ENCODE results near the gene GSE1.

Gene GSE1

GRCh38 chr16:85709766-85710585 lies 96.9 kb downstream of the GSE1 start:
- DNase-seq: no peak

- no peak for DNase-seq
These were observed 97.6 kb downstream of the GSE1 start for GRCh38 chr16:85710732-85711131.

- DNase-seq: no peak
These were observed 99.0 kb downstream of the GSE1 start for GRCh38 chr16:85711982-85712587.

GRCh38 chr16:85712801-85713200 lies 99.7 kb downstream of the GSE1 start:
- DNase-seq: no peak

GRCh38 chr16:85715169-85716021 lies 102.3 kb downstream of the GSE1 start:
- DNase-seq: no peak

GRCh38 chr16:85716022-85716679 lies 103.0 kb downstream of the GSE1 start:
- no peak for DNase-seq

GRCh38 chr16:85716680-85717038 lies 103.5 kb downstream of the GSE1 start:
- no peak for DNase-seq

- DNase-seq: peak; percentile 47 to 57
These were observed 104.5 kb downstream of the GSE1 start for GRCh38 chr16:85717393-85718152.

GRCh38 chr16:85718153-85718477 lies 105.0 kb downstream of the GSE1 start:
- DNase-seq: no peak

- DNase-seq: no peak
These were observed 105.6 kb downstream of the GSE1 start for GRCh38 chr16:85718682-85719081.

- no peak for DNase-seq
These were observed 106.6 kb downstream of the GSE1 start for GRCh38 chr16:85719605-85720301.

GRCh38 chr16:85720302-85720637 lies 107.1 kb downstream of the GSE1 start:
- no peak for DNase-seq

GRCh38 chr16:85722128-85722893 lies 109.2 kb downstream of the GSE1 start:
- no peak for DNase-seq

- no peak for DNase-seq
These were observed 111.2 kb downstream of the GSE1 start for GRCh38 chr16:85724126-85724879.

- no peak for DNase-seq
These were observed 111.8 kb downstream of the GSE1 start for GRCh38 chr16:85724936-85725335.

Data from activated CD4-positive, alpha-beta T cell treated with anti-CD3 and anti-CD28 coated beads for 4 hours (primary cell).